Mucosa of rectum (tissue), 2 donors: ENCODE data around the gene SEC16A.
A peak's percentile ranks its signal among the peaks of the same experiment; 100 is the strongest.

Source experiments
- H3K27ac ChIP-seq, 2 donors: one replicate each; pipeline ENCODE4 v1.7.0; 2013; ENCODE audit warnings: inconsistent platforms in 2 of 2, low read depth in 2 of 2, low read length in 2 of 2
- H3K27me3 ChIP-seq, 2 donors: one replicate each; pipeline ENCODE4 v1.7.0; 2013; ENCODE audit warnings: low read length in 2 of 2; ENCODE audit not compliant: control insufficient read depth in 2 of 2, insufficient read depth in 2 of 2
- H3K36me3 ChIP-seq, 2 donors: one replicate each; pipeline ENCODE4 v1.7.0; 2013; ENCODE audit warnings: low read length in 2 of 2; ENCODE audit not compliant: control insufficient read depth in 2 of 2, insufficient read depth in 2 of 2
- H3K4me1 ChIP-seq, 2 donors: one replicate each; pipeline ENCODE4 v1.7.0; 2013; ENCODE audit warnings: low read length in 2 of 2, mild to moderate bottlenecking in 1 of 2; ENCODE audit not compliant: control insufficient read depth in 2 of 2, insufficient read depth in 2 of 2
- H3K4me3 ChIP-seq, 2 donors: one replicate each; pipeline ENCODE4 v1.7.0; 2013; ENCODE audit warnings: low read length in 2 of 2
- H3K9ac ChIP-seq, 2 donors: one replicate each; pipeline ENCODE4 v1.7.0; 2013; ENCODE audit warnings: low read length in 2 of 2, low read depth in 1 of 2, mild to moderate bottlenecking in 1 of 2
- H3K9me3 ChIP-seq, 2 donors: one replicate each; pipeline ENCODE4 v1.7.0; 2013; ENCODE audit warnings: low read length in 2 of 2; ENCODE audit not compliant: control insufficient read depth in 2 of 2
- donor health status: healthy.
- donor health status: Normal muscosa, but diverticular disease.

Gene SEC16A

GRCh38 chr9:136484153-136485048 is 1.6 kb upstream of the SEC16A start:
- no peaks in the 10 kb centered on the region for H3K27me3 ChIP-seq
- peak overlapping the region; percentile 52 to 87 for H3K9ac ChIP-seq
- H3K4me1 ChIP-seq: peaks cover 22 to 26% of the 10 kb centered on the region in 2 donors

GRCh38 chr9:136483589-136484152 is 831 bp upstream of the SEC16A start:
- no peaks in the 10 kb centered on the region for H3K27me3 ChIP-seq
- peak overlapping the region; percentile 74 to 85 for H3K4me3 ChIP-seq
- peaks cover 22 to 26% of the 10 kb centered on the region in 2 donors for H3K4me1 ChIP-seq
- H3K9me3 ChIP-seq: no peaks in the 10 kb centered on the region
- H3K27ac ChIP-seq: peak overlapping the region; percentile 100
- peak overlapping the region; percentile 87 to 95 for H3K9ac ChIP-seq
- H3K36me3 ChIP-seq: peaks cover 0 to 5% of the 10 kb centered on the region in 2 donors

More at GRCh38 chr9:136484153-136485048, 1.6 kb upstream of the SEC16A start:
- Histone ChIP-seq H3K27ac (peak overlapping the region; percentile 100), H3K9me3 (no peaks in the 10 kb centered on the region), H3K36me3 (peaks cover 0 to 5% of the 10 kb centered on the region in 2 donors), H3K4me3 (peak overlapping the region; percentile 74 to 85)

- Histone ChIP-seq H3K4me1 (peaks cover 21 to 22% of the 10 kb centered on the region in 2 donors), H3K9me3 (no peaks in the 10 kb centered on the region), H3K27ac (peak overlapping the region; percentile 98 to 100), H3K4me3 (peak overlapping the region; percentile 88 to 96), H3K36me3 (peaks cover 7 to 13% of the 10 kb centered on the region in 2 donors), H3K27me3 (no peaks in the 10 kb centered on the region), H3K9ac (peak overlapping the region; percentile 96 to 97)
These were observed 621 bp downstream of the SEC16A start for GRCh38 chr9:136482046-136482792.

- Histone ChIP-seq H3K27ac (peak overlapping the region in 1 of 2 donors; percentile 100), H3K9me3 (no peaks in the 10 kb centered on the region), H3K4me1 (peaks cover 21 to 22% of the 10 kb centered on the region in 2 donors), H3K27me3 (no peaks in the 10 kb centered on the region), H3K9ac (peak overlapping the region; percentile 96 to 97), H3K4me3 (peak overlapping the region; percentile 88 to 96), H3K36me3 (peaks cover 14 to 20% of the 10 kb centered on the region in 2 donors)
These were observed 1.3 kb downstream of the SEC16A start for GRCh38 chr9:136481558-136481957.

GRCh38 chr9:136476369-136477150 is 6.3 kb downstream of the SEC16A start:
- Histone ChIP-seq H3K27me3 (no peaks in the 10 kb centered on the region), H3K9me3 (no peaks in the 10 kb centered on the region), H3K9ac (no peak overlapping the region), H3K36me3 (peaks cover 48 to 67% of the 10 kb centered on the region in 2 donors), H3K27ac (no peak overlapping the region), H3K4me3 (no peak overlapping the region), H3K4me1 (peaks cover 3% of the 10 kb centered on the region in 2 donors)

- Histone ChIP-seq H3K27ac (no peak overlapping the region), H3K9ac (no peak overlapping the region), H3K27me3 (no peaks in the 10 kb centered on the region), H3K4me1 (no peaks in the 10 kb centered on the region), H3K36me3 (peaks cover 62 to 80% of the 10 kb centered on the region in 2 donors), H3K9me3 (no peaks in the 10 kb centered on the region), H3K4me3 (no peak overlapping the region)
These were observed 7.6 kb downstream of the SEC16A start for GRCh38 chr9:136474974-136475865.

- Histone ChIP-seq H3K36me3 (peaks cover 68 to 85% of the 10 kb centered on the region in 2 donors), H3K4me1 (no peaks in the 10 kb centered on the region), H3K9me3 (no peaks in the 10 kb centered on the region), H3K4me3 (no peak overlapping the region), H3K27ac (no peak overlapping the region), H3K27me3 (no peaks in the 10 kb centered on the region), H3K9ac (no peak overlapping the region)
These were observed 8.7 kb downstream of the SEC16A start for GRCh38 chr9:136474021-136474640.

GRCh38 chr9:136473354-136473721 is 9.5 kb downstream of the SEC16A start:
- Histone ChIP-seq H3K9ac (no peak overlapping the region), H3K4me3 (no peak overlapping the region), H3K27me3 (no peaks in the 10 kb centered on the region), H3K27ac (no peak overlapping the region), H3K9me3 (no peaks in the 10 kb centered on the region), H3K4me1 (no peaks in the 10 kb centered on the region), H3K36me3 (peaks cover 76 to 92% of the 10 kb centered on the region in 2 donors)
